Ovary (tissue), 3 donors: ENCODE data around the gene MRPL55.

Experiments used
- EP300 ChIP-seq: sonication (generic); formaldehyde crosslinking; IDR thresholded peaks from one replicate; pipeline ENCODE4 v1.6.1; 2017; ENCODE audit warnings: antibody characterized with exemption
- POLR2A ChIP-seq: fragments of 450-650 bp; IDR thresholded peaks from one replicate; pipeline ENCODE4 v1.6.1; 2017; ENCODE audit warnings: antibody characterized with exemption, mild to moderate bottlenecking, moderate library complexity
- TF ChIP-seq, protein P1 (sequence below), 3 donors: fragments of 450-650 bp in 2 of 3; fragments of 200-600 bp in 1 of 3; IDR thresholded peaks; one replicate each; pipeline versions ENCODE4 v1.5.1 to v1.8.0; 2016 to 2022; ENCODE audit warnings: antibody characterized with exemption in 3 of 3, mild to moderate bottlenecking in 1 of 3
- donor health status: DM: no; HTN: no; CAD: no.

DNA sequence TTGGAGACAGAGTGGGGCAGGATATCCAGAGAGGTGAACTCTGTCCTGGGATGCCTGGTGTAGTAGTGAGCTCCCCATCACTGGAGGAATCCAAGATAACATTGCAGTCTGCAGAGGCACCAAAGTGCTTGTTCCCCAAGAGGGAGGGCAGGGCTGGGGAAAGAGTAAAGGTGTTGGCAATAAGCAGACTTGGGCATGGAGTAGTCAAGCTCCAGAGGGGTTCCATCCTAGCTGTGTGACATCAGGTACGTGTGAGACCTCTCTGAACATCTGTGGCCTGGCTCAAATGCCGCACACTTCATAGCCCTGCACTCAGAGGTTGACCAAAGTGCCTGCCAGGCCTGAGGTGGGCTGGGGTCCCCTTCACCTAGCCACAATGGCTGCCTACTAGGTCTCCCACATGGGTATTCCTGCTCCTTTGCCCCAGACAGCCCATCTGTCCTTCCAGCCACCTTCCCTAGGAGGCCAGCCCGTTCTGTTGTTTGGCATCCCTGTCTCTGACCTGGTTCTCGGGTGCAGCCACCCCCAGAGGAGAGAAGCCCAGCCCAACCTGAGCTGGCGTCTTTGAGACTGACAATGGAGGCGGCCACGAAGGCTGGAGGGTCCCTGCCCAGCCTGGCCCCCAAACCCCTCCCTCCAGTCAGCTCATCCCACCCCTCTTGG lies 29.4 kb downstream of the MRPL55 start:
- TF ChIP-seq, protein P1, sequence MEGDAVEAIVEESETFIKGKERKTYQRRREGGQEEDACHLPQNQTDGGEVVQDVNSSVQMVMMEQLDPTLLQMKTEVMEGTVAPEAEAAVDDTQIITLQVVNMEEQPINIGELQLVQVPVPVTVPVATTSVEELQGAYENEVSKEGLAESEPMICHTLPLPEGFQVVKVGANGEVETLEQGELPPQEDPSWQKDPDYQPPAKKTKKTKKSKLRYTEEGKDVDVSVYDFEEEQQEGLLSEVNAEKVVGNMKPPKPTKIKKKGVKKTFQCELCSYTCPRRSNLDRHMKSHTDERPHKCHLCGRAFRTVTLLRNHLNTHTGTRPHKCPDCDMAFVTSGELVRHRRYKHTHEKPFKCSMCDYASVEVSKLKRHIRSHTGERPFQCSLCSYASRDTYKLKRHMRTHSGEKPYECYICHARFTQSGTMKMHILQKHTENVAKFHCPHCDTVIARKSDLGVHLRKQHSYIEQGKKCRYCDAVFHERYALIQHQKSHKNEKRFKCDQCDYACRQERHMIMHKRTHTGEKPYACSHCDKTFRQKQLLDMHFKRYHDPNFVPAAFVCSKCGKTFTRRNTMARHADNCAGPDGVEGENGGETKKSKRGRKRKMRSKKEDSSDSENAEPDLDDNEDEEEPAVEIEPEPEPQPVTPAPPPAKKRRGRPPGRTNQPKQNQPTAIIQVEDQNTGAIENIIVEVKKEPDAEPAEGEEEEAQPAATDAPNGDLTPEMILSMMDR (IDR thresholded peaks at IDR 0.05) = no peak
- TF ChIP-seq POLR2A (no peak), EP300 (no peak)
